Transverse colon (tissue), 3 donors: ENCODE measurements around the gene TMEM123.

ENCODE experiments used
- CTCF ChIP-seq, 5 experiments: fragments of 200-600 bp in 3 of 5; fragments of 450-650 bp in 2 of 5; sonication (generic) in 3 of 5; IDR thresholded peaks; 1 replicate in 2 of 5; 2 replicates in 3 of 5; pipeline ENCODE4 v1.5.1; 2016 to 2017; ENCODE audit warnings: antibody characterized with exemption in 5 of 5, inconsistent platforms in 3 of 5, mild to moderate bottlenecking in 2 of 5, moderate library complexity in 1 of 5
- POLR2A ChIP-seq: fragments of 450-650 bp; IDR thresholded peaks from one replicate; pipeline ENCODE4 v1.6.1; 2016; ENCODE audit warnings: antibody characterized with exemption, mild to moderate bottlenecking, moderate library complexity

- no peak for TF ChIP-seq CTCF (IDR thresholded peaks at IDR 0.05)
- no peak for TF ChIP-seq POLR2A
These were observed 95.4 kb downstream of the TMEM123 start for GRCh38 chr11:102357116-102357515.
